RKO (cell line): ENCODE measurements around the gene RNF217.
A peak's percentile ranks its signal among the peaks of the same experiment; 100 is the strongest.
"Not testable (repeated sequence)": the region's sequence is repeated elsewhere in the genome, so short reads cannot be mapped to it uniquely, and the experiment has no call there.

ENCODE experiments used
- DNase-seq: peaks from one replicate; pipeline ENCODE4 v3.0.0-alpha.2; 2016; ENCODE audit warnings: low spot score

Gene RNF217

DNA sequence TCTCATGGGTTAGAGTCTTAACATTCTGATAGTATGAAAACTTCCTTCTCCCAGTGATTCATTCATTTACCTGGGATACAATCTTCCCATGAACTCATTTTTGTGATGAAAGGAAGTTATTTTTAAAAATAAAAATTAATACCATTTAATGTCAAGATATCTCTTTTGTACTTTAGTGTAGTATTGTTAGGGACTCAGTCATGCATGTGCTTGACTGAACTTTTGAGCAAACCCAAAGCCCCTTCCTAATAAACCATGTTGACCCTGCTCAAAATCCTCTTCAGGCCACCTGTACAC is 52.4 kb downstream of the RNF217 start:
- no peak for DNase-seq

- DNase-seq: no peak
These were observed 52.9 kb downstream of the RNF217 start for GRCh38 chr6:125015152-125015551.

DNA sequence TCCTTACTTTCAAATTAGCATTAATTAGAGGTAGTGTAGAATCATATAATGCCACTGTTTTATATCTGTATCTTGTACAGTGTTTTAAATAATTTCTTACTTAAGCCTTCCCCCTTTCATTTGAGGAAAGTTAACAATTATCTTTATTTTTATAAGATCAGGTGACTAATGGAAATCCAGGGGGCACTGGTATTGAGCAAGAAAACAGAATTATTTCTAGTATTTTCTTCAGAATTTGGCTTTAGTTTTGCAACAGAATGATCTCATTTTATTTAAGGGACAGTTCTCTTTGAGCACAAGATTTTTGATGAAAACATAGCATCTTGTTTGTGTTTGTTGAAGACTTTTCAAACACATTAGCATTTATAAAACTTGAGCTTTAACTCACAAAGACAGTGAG is 55.9 kb downstream of the RNF217 start:
- no peak for DNase-seq

GRCh38 chr6:125019281-125019680 is 57.0 kb downstream of the RNF217 start:
- no peak for DNase-seq

GRCh38 chr6:125019918-125020317 is 57.7 kb downstream of the RNF217 start:
- DNase-seq: no peak

GRCh38 chr6:125020385-125020784 is 58.1 kb downstream of the RNF217 start:
- DNase-seq: no peak

DNA sequence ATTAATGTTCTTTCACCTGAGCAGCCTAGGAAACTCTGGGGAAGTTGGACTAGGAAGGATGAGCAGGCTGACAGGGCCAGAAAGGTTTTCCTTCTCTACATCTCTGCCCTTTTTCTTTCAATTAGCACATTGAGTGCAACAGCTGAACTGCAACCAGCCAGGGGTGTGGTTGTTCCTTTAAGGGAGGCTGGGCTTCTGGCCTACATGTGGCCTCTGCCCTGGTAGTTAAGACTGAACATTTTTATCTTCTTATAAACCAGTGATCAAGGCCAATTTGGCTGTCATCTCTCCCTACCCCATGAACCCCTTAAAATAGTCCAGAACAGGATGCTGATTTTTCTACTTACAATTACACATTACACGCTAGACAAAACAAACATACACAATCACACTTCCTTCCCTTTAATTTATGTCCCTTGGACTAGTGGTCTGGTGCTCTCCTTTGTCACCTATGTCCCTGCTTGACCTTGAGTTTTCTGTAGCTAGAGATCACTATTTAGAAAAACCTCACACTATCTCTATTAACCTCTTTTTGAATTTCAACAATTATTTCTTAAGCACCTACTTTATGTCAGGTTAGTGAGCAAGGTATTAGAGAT is 60.3 kb downstream of the RNF217 start:
- DNase-seq: no peak

GRCh38 chr6:125025164-125025854 is 63.1 kb downstream of the RNF217 start:
- no peak for DNase-seq

DNA sequence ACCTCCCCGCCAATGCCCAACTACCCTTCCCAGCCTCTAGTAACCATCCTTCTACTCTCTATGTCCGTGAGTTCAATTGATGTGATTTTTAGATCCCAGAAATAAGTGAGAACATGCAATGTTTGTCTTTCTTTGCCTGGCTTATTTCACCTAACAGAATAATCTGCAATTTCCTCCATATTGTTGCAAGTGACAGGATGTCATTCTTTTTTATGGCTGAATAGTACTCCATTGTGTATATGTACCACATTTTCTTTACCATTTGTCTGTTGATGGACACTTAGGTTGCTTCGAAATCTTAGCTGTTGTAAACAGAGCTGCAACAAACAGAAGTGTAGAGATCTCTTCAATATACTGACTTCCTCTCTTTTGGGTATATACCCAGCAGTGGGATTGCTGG is 65.0 kb downstream of the RNF217 start:
- no peak for DNase-seq

DNA sequence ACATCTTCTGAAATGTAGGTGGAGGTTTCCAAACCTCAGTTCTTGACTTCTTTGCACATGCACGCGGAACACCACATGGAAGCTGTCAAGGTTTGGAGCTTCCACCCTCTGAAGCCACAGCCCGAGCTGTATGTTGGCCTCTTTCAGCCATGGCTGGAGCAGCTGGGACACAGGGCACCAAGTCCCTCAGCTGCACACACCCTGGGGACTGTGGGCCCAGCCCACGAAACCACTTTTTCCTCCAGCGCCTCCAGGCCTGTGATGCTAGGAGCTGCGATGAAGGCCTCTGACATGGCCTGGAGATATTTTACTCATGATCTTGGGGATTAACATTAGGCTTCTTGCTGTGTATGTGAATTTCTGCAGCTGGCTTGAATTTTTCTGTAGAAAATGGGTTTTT is 68.7 kb downstream of the RNF217 start:
- DNase-seq: no peak

- no peak for DNase-seq
These were observed 69.1 kb downstream of the RNF217 start for GRCh38 chr6:125031385-125031784.

- DNase-seq: not testable (repeated sequence)
These were observed 72.7 kb downstream of the RNF217 start for GRCh38 chr6:125034929-125035328.

GRCh38 chr6:125036486-125036885 is 74.2 kb downstream of the RNF217 start:
- not testable (repeated sequence) for DNase-seq

DNA sequence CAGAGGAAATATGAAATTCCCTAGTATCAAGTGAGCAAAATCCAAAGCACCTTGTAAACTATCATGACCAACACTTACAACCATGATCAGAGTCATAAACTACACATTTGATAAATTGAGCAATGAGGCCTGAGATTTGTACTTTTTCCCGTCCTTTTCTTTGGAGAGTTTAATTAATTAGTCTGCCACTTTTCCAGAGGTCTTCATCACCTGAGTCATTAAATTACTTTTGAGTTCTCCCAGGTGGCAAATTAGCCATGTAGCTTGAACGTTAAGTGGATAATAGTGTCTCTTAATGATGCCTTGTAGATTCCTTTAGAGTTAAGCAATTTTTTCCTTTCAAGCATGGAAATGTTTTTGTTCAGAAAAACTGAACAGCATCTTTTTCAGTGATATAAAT is 75.6 kb downstream of the RNF217 start:
- no peak for DNase-seq

DNA sequence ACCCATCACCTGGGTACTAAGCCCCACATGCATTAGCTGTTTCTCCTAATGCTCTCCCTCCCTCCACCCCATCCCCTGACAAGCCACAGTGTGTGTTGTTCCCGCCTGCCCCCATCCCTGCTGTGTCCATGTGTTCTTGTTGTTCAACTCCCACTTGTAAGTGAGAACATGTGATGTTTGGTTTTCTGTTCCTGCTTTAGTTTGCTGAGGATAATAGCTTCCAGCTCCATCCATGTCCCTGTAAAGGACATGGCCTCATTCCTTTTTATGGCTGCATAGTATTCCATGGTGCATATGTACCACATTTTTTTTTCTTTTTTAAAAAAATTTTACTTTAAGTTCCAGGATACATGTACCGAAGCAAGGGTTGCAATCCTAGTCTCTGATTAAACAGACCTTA is 76.7 kb downstream of the RNF217 start:
- DNase-seq: no peak

- DNase-seq: peak; percentile 64
These were observed 79.7 kb downstream of the RNF217 start for GRCh38 chr6:125041740-125042459.

GRCh38 chr6:125044066-125044465 is 81.8 kb downstream of the RNF217 start:
- no peak for DNase-seq

- DNase-seq: no peak
These were observed 82.4 kb downstream of the RNF217 start for GRCh38 chr6:125044667-125045066.

DNA sequence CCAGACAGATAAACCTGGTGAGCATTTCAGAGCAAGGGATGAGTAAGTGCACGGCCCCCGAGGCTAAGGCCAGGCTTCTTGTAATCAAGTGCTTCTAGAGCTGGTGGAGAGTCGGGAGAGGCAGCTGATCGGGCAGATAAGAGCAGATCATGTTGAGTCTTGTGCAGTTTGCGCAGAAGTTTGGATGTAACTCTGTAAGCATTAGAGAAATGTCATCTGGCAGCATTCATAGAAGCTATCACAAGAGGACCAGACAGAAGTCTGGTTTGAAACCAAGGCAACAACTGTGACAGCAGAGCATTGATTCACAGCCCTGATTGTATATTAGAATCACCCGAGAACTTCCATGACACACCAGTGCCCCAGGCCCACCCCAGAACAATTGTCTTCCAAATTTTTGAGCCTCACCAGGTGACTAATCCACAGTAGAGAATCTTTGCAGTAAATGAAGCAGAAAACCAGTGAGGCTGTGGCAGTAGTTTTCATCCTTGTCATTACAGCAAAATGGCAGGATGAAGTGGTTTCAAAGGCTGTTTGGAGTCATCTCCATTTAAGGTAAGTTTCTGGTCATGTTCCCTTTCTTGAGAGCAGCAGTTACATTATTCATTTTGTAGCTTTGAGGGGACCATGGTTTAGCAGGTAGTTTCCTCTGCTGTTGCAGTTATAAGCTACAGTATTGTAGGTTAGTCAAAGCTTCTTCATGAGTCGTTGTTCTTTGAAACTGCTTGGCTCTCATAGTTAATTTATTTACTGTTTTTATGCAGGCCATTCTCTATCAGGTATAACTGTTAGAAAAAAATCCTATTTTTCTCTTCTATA is 84.1 kb downstream of the RNF217 start:
- no peak for DNase-seq

DNA sequence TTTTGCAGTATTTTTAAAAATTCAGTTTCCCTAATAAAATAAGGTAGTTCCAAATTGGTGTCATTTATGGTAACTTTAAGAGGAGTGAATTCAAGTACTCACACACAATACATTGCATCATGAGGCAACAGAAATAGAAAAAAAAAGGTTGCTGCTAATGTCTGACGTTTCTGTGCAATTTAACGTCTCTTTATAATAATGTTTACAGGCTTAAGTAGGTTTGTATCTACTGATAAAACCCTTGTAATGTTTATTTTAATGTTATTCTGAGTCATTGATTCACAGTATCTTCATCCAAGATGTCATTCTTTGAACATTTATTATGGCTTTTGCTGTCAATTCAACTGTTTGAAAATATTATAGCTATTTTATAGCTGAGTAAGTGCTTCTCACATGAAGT is 86.0 kb downstream of the RNF217 start:
- DNase-seq: no peak

GRCh38 chr6:125050663-125051318 is 88.6 kb downstream of the RNF217 start:
- DNase-seq: no peak

DNA sequence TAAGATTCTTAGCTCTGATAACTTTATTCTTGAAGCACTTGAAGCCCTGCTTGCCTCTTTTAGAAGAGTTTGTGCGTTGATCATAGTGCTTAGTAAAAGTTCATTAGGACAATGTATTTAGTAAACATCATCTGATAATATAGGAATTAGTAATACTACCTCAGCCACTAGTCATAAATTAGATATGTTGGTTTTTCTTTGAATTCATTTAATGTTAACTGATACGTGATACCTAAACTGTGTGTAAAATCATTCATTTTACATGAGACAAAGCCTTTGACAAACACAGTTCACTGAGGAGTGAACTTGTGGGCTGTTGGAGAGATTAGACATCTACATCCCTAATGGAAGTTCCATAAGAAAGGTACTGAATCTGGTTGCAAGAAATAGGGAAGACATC is 91.6 kb downstream of the RNF217 start:
- DNase-seq: no peak
